ENCODE data around the gene P2RY12. TPM values are rescaled to one million over a fixed set of nuclear protein-coding genes. Genes with fewer than 3 reads are reported as not detected.

The P2RY12 gene
- total RNA-seq, 2 experiments from 2014 or later, result 0.19 TPM; not detected in 1

Other genes with a start within 250 kb of the P2RY12 start
- not detected in 2 replicates for gene GPR171, start 181.5 kb downstream of the P2RY12 start, total RNA-seq (2014; rRNA removed; shearing (Covaris generic))
- gene GPR171, start 181.5 kb downstream of the P2RY12 start, total RNA-seq (2022), result not detected in 2 replicates
- gene P2RY14, start 106.2 kb downstream of the P2RY12 start, total RNA-seq (2014; rRNA removed; shearing (Covaris generic)), result not detected in 2 replicates
- not detected in 2 replicates for gene P2RY14, start 106.2 kb downstream of the P2RY12 start, total RNA-seq (2022)
- gene GPR87, start 67.9 kb downstream of the P2RY12 start, total RNA-seq (2014; rRNA removed; shearing (Covaris generic)), result not detected in 2 replicates
- not detected in 2 replicates for gene GPR87, start 67.9 kb downstream of the P2RY12 start, total RNA-seq (2022)
- not detected in 2 replicates for gene P2RY13, start 55.2 kb downstream of the P2RY12 start, total RNA-seq (2014; rRNA removed; shearing (Covaris generic))
- gene P2RY13, start 55.2 kb downstream of the P2RY12 start, total RNA-seq (2022), result not detected in 2 replicates
- not detected in 2 replicates for gene IGSF10, start 76.3 kb upstream of the P2RY12 start, total RNA-seq (2014; rRNA removed; shearing (Covaris generic))
- not detected in 2 replicates for gene IGSF10, start 76.3 kb upstream of the P2RY12 start, total RNA-seq (2022)

All from OCI-LY7 (cell line).